H1 (cell line): ENCODE measurements around the gene MACF1. TPM values are rescaled to one million over a fixed set of nuclear protein-coding genes. Genes with fewer than 3 reads are reported as not detected.

Source experiments
- polyA plus RNA-seq, 7 experiments: library from polyadenylated mRNA; depleted of rRNA in 3 of 7; stranded (reverse) in 5 of 7; unstranded in 2 of 7; fragments of >200 nt in 5 of 7; fragments of 200-250 nt in 2 of 7; gene quantifications; 1 replicate in 5 of 7; 2 replicates in 1 of 7; 4 replicates in 1 of 7; pipeline versions ENCODE4 v1.2.1 to v1.2.3, GENCODE V29; 2011 to 2013; ENCODE audit warnings: missing spikeins in 2 of 7, mixed read lengths in 2 of 7
- total RNA-seq: library from RNA; stranded (reverse); fragmentation: NEBNext Ultra II Directional; extraction: Animal tissue kit (Norgen Biotek cat#: 25700); gene quantifications from 2 replicates; pipeline ENCODE4 v1.2.1, GENCODE V29; 2021

MACF1 gene
- total and polyA plus RNA-seq, 2 of the 8 experiments (the other 6 are each of a cell fraction or from before 2014, with no cell fraction given): 59.8 to 285 TPM

Other genes with a start within 250 kb of the MACF1 start
- 236 TPM in 2 replicates for gene AKIRIN1, start 213.4 kb upstream of the MACF1 start, total RNA-seq
- 117 and 148 TPM in 2 replicates for gene AKIRIN1, start 213.4 kb upstream of the MACF1 start, polyA plus RNA-seq (2011; rRNA removed)
- gene NDUFS5, start 178.3 kb upstream of the MACF1 start, total RNA-seq: 421 and 435 TPM in 2 replicates
- 432 and 835 TPM in 2 replicates for gene NDUFS5, start 178.3 kb upstream of the MACF1 start, polyA plus RNA-seq (2011; rRNA removed)